IgD-negative memory B cell (primary cell): Measurements from ENCODE around the gene DDX5. TPM values are rescaled to one million over a fixed set of nuclear protein-coding genes. Genes with fewer than 3 reads are reported as not detected.
"Not testable (repeated sequence)": the region's sequence is repeated elsewhere in the genome, so short reads cannot be mapped to it uniquely, and the experiment has no call there.

ENCODE experiments used
- H3K27ac Mint-ChIP-seq, 3 donors: one replicate each; pipeline ENCODE4 v1.8.0; 2020 to 2022; ENCODE audit warnings: mild to moderate bottlenecking in 3 of 3, mixed read lengths in 3 of 3, moderate library complexity in 1 of 3
- H3K27me3 Mint-ChIP-seq: one replicate; pipeline ENCODE4 v1.8.0; 2021; ENCODE audit warnings: mixed read lengths
- H3K36me3 Mint-ChIP-seq: one replicate; pipeline ENCODE4 v1.8.0; 2020; ENCODE audit warnings: mild to moderate bottlenecking, mixed read lengths
- H3K4me1 Mint-ChIP-seq, 3 donors: one replicate each; pipeline ENCODE4 v1.8.0; 2020 to 2022; ENCODE audit warnings: mixed read lengths in 3 of 3, mild to moderate bottlenecking in 1 of 3
- H3K4me3 Mint-ChIP-seq, 4 donors: one replicate each; pipeline ENCODE4 v1.8.0; 2020 to 2022; ENCODE audit warnings: mild to moderate bottlenecking in 4 of 4, mixed read lengths in 4 of 4, moderate library complexity in 3 of 4
- H3K9me3 Mint-ChIP-seq, 3 donors: one replicate each; pipeline ENCODE4 v1.8.0; 2020 to 2021; ENCODE audit warnings: mixed read lengths in 3 of 3, mild to moderate bottlenecking in 1 of 3
- polyA plus RNA-seq: library from polyadenylated mRNA; unstranded; fragments of 300-500 nt; fragmentation: Illumina TruSeq; gene quantifications from one replicate; pipeline ENCODE4 v1.2.3, GENCODE V29; 2021

Gene DDX5
- polyA plus RNA-seq, 1 donor from 2014 or later, result 1,084 TPM

DNA sequence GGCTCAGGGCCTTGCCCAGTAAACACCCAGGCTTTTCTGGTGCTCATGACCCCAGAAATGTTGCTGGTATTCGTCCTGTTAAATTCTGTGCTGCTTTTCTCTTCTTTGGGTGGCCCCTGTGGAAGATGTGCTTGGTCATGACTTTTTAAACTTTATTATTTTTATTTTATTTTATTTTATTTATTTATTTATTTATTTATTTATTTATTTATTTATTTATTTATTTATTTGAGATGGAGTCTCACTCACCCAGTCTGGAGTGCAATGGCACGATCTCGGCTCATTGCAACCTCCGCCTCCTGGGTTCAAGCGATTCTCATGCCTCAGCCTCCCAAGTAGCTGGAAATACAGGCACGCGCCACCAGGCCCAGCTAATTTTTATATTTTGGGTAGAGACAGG lies 46.3 kb downstream of the DDX5 start:
- not testable (repeated sequence) for H3K27ac Mint-ChIP-seq, H3K27me3 Mint-ChIP-seq, H3K9me3 Mint-ChIP-seq, H3K36me3 Mint-ChIP-seq, H3K4me3 Mint-ChIP-seq
- H3K4me1 Mint-ChIP-seq, result peaks cover 23 to 29% (median 27%) of the 10 kb centered on the region in 3 donors

- H3K27me3 Mint-ChIP-seq, result no peaks in the 10 kb centered on the region
- peaks cover 4% of the 10 kb centered on the region for H3K36me3 Mint-ChIP-seq
- no peak overlapping the region for H3K4me3 Mint-ChIP-seq
- no peak overlapping the region for H3K27ac Mint-ChIP-seq
- peaks cover 26 to 30% (median 27%) of the 10 kb centered on the region in 3 donors for H3K4me1 Mint-ChIP-seq
- no peaks in the 10 kb centered on the region for H3K9me3 Mint-ChIP-seq
These were observed 46.8 kb downstream of the DDX5 start for GRCh38 chr17:64459284-64459747.

- no peaks in the 10 kb centered on the region for H3K27me3 Mint-ChIP-seq
- peak overlapping the region in 1 of 4 donors; percentile 85 for H3K4me3 Mint-ChIP-seq
- no peaks in the 10 kb centered on the region for H3K9me3 Mint-ChIP-seq
- H3K36me3 Mint-ChIP-seq, result peaks cover 4% of the 10 kb centered on the region
- H3K27ac Mint-ChIP-seq, result peak overlapping the region in 1 of 3 donors; percentile 32
- H3K4me1 Mint-ChIP-seq, result peaks cover 27 to 30% (median 28%) of the 10 kb centered on the region in 3 donors
These were observed 47.3 kb downstream of the DDX5 start for GRCh38 chr17:64458756-64459155.

DNA sequence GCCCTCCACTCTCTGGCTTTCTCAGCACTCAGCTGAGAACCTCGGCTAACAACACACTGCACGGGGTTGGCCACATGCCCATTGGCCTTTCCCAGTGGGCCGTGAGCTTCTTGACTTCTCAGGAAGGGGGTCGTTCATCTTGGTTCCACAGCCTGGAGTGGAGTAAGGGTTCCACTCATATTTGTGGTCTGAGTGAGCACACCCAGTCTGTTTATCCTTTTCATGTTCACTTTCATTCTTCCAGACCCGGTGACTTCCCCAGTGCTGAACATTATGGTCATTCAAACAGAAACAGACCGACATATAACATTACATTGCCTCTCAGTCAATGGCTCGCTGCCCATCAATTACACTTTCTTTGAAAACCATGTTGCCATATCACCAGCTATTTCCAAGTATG lies 48.9 kb downstream of the DDX5 start:
- Mint-ChIP-seq H3K27ac (peak overlapping the region in 2 of 3 donors; percentile 11 to 78), H3K9me3 (no peaks in the 10 kb centered on the region), H3K36me3 (peaks cover 5% of the 10 kb centered on the region), H3K27me3 (no peaks in the 10 kb centered on the region), H3K4me1 (peaks cover 27 to 38% (median 28%) of the 10 kb centered on the region in 3 donors), H3K4me3 (peak overlapping the region in 2 of 4 donors; percentile 58 to 85)

DNA sequence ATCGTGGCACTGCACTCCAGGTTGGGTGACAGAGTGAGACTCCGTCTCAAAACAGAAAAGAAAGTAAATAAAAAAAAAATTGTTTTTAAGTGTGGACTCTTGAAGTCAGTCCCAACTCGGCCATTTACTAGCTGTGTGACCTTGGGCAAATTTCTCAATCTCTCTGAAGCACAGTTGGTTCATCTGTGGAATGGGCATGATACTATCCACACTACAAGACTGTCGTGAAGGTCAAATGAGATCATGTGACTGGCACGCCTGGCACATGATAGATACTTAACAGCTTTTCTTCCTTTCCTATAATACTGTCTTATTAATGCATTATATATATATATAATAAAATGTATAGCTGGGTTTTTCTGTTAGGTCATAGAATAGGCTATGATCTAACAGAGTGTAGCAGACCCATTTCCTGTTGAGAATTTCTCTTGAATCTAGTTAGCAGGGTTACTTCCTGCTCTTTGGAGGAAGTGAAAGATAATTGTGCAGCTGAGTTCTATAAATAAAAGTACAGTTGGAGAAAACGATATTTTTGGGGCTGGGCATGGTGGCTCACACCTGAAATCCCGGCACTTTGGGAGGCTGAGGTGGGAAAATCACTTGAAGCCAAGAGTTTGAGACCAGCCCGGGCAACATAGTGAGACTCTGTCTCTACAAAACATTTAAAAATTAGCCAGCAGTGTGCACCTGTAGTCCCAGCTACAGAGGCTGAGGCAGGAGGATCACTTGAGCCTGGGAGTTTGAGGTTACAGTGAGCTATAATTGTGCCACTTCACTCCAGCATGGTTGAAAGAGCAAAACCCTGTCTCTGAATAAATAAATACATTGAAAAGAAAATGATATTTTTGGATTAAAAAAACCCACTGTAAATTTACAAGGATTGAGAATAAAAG lies 49.9 kb downstream of the DDX5 start:
- Mint-ChIP-seq H3K4me1 (peaks cover 27 to 38% (median 28%) of the 10 kb centered on the region in 3 donors), H3K36me3 (peaks cover 5% of the 10 kb centered on the region), H3K9me3 (no peaks in the 10 kb centered on the region), H3K27ac (peak overlapping the region in 2 of 3 donors; percentile 11 to 78), H3K27me3 (no peaks in the 10 kb centered on the region), H3K4me3 (peak overlapping the region; percentile 6 to 89 (median 72))

DNA sequence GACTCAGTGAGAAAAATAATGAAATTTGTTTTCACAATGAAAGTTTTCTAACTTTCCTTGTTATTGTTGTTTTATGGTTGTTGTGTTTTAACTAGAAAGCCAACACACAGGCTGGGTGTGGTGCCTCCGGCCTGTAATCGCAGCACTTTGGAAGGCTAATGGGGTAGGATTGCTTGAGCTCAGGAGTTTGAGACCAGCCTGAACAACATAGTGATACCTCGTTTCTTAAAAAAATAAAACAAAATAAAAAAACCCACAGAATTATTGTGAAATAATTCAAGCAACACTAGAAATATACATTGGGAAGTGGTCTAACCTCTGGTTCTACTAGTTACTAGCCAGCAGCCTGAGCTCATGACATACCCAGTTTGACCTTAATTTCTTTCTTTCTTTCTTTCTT lies 56.5 kb downstream of the DDX5 start:
- H3K4me1 Mint-ChIP-seq, result peaks cover 8 to 20% (median 12%) of the 10 kb centered on the region in 3 donors
- H3K27me3 Mint-ChIP-seq, result no peaks in the 10 kb centered on the region
- H3K4me3 Mint-ChIP-seq, result peak overlapping the region in 3 of 4 donors; percentile 86 to 93 (median 92)
- H3K27ac Mint-ChIP-seq, result peak overlapping the region in 2 of 3 donors; percentile 50 to 97
- H3K36me3 Mint-ChIP-seq, result peaks cover 2% of the 10 kb centered on the region
- H3K9me3 Mint-ChIP-seq, result no peaks in the 10 kb centered on the region

GRCh38 chr17:64448665-64449512 lies 57.2 kb downstream of the DDX5 start, which contains the start of gene MILR1:
Gene MILR1 (plus strand): TSS chr17:64449115. CDS start chr17:64449169, 54 bp downstream.
- Mint-ChIP-seq H3K27me3 (no peaks in the 10 kb centered on the region), H3K4me1 (peaks cover 8 to 16% (median 12%) of the 10 kb centered on the region in 3 donors), H3K9me3 (no peaks in the 10 kb centered on the region), H3K4me3 (peak within 1 kb of the TSS; percentile 27 to 93 (median 89)), H3K27ac (peak within 1 kb of the TSS; percentile 50 to 97 (median 68)), H3K36me3 (peaks cover 2% of the 10 kb centered on the region)

Other genes with a start within 250 kb of the DDX5 start
- gene TEX2, start 243.0 kb downstream of the DDX5 start, polyA plus RNA-seq, result 2.8 TPM
- 27.9 TPM for gene PECAM1, start 115.4 kb downstream of the DDX5 start, polyA plus RNA-seq
- gene MILR1, start 57.2 kb downstream of the DDX5 start, polyA plus RNA-seq, result 1.9 TPM
- 9.3 TPM for gene POLG2, start 9.2 kb downstream of the DDX5 start, polyA plus RNA-seq
- 15.4 TPM for gene CEP95, start 688 bp upstream of the DDX5 start, polyA plus RNA-seq
- 3.2 TPM for gene SMURF2, start 156.0 kb upstream of the DDX5 start, polyA plus RNA-seq